NCI-H69 (cell line): ENCODE results near the gene SMOC2.

Source experiments
- DNase-seq: peaks from one replicate; lab custom pipeline; 2025; lab: John Stamatoyannopoulos, UW

SMOC2 gene

GRCh38 chr6:168624948-168625347 lies 184.0 kb downstream of the SMOC2 start:
- no peak for DNase-seq

DNA sequence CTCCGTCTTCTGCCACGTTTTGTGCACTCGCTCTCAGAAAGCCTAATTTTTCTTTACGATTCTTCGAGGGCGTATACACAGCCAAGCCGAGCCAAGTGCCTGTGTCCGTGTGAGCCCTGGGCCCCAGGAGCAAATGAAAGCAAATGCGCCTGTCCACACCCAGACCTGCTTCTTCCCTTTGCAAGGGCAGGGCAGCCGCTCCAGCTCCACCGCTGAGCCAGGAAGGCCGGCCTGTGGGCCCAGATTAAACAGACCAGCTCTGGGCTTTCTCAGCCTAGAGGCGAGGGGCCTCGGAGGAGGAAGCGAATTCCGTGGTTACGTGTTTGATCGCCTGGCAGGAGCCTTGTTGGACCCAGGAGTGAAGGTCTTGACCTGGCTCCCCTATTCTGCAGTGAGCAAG lies 184.6 kb downstream of the SMOC2 start:
- DNase-seq = no peak

- no peak for DNase-seq
These were observed 185.1 kb downstream of the SMOC2 start for GRCh38 chr6:168626046-168626602.

DNA sequence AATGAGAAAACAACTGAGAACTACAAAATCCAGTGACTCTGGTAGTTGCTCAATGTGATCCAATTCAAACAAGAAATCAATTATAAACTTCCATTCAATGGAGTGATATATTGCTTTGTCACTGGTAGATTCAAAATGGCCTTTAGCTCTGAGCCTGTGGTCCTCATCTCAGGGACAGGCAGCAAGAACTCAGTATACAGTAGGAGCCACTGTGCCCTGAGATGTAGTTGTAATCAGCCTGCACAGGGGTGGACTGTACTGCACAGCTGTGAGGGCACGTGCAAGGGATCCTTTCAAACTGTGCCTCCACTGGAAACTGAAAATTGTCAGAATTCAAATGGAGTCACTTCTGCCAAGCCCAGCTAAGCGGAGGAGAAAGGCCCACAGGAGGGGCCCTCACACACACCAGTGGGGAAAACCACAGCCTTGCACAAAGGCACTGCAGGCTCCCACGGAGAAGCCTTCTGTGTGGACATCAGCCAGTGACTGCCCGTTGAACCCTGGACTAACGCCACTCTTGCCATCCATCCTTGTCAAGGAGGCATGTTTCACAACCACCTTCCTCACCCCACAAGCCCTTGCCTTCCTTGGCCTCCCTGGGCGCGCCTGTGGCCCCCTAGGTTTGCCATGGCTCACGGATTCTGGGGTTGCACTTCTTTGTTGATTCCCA lies 186.7 kb downstream of the SMOC2 start:
- no peak for DNase-seq

GRCh38 chr6:168628176-168628553 lies 187.2 kb downstream of the SMOC2 start:
- DNase-seq = no peak

DNA sequence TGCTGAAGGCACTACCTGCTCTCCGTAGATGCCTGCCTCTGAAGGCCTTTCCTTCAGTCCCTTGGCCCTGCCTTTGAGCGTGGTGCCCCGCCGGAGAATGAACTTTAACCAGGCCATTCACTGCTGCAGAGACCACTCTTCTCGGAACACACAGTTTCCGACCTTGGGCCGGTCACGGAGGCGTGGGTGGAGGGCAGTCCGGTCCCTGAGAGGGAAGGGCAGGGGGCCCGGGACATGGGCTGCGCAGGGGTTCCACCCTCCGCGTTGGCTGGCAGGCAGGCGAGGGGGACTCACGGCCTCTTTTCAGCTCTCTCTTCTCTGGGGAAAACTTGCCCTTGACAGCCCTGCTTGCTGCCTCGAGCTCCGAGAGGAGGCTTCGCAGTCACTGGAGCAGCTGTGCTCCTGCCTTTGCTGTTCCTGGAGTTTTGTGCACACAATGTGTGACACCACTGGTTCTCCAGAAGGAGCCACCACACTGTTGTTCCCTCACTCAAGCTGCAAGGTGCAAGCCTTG lies 187.8 kb downstream of the SMOC2 start:
- DNase-seq = no peak

DNA sequence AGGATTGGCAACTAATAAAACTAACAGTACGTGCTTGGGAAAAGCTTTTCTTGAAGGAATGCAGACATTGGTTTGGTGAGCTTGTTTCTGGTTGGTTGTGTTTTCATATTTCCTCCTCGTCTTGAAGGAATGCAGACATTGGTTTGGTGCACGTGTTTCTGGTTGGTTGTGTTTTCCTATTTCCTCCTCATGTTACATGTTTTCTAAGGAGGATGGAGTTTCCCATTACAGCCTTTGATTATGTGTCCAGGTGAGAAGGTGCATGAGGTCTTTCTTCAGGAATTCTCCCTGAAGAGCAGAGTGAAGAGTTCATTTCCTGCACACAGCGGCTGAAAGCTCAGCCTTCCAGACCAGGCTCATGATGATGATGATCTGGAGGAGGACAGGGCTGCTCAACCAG lies 190.6 kb downstream of the SMOC2 start:
- DNase-seq = no peak

- DNase-seq = peak; percentile 92
These were observed 191.7 kb downstream of the SMOC2 start for GRCh38 chr6:168632694-168633093.

- DNase-seq = no peak
These were observed 193.8 kb downstream of the SMOC2 start for GRCh38 chr6:168634541-168635328.

- DNase-seq = peak; percentile 35
These were observed 195.4 kb downstream of the SMOC2 start for GRCh38 chr6:168636147-168637004.

- no peak for DNase-seq
These were observed 196.8 kb downstream of the SMOC2 start for GRCh38 chr6:168637834-168638233.

DNA sequence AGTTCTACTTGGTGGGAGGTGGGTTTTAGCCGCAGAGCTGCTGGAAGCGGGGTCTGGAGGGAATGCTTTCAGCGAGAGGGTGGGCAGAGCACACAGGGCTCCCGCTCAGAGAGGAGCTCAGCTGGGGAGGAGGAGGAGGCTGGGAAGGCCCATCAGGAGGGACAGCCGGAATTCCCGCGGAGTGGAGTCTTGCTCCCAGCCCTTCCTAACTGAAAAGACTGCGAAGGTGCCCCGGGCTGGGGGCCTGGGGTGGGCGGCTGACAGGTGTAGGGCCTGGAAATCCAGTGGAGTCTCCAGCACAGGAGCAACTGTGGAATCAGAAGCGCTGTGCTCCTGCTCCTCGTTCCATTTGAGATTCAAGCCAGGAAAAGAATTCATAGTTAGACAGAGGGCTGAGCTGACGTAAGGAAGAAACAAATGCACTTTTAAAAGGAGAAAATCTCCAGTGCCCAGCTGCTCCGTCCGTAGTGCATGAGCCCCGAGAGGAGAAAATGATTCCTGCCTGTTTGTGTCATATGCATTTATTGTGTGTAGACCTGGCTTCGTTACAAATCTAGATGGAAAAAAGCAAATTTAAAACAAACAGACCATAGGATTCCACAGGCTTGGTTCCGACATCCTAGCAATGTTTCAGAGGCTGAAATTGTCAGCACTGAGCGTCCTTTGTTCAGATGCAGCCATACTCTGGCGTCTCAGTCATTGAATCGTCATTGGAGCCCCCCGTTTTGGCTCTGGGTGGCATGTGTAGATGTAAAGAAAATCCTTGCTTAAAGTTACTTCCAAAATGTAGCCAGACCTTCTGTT lies 197.7 kb downstream of the SMOC2 start:
- no peak for DNase-seq

GRCh38 chr6:168640181-168640580 lies 199.2 kb downstream of the SMOC2 start:
- DNase-seq = no peak

- DNase-seq = no peak
These were observed 199.8 kb downstream of the SMOC2 start for GRCh38 chr6:168640768-168641167.

DNA sequence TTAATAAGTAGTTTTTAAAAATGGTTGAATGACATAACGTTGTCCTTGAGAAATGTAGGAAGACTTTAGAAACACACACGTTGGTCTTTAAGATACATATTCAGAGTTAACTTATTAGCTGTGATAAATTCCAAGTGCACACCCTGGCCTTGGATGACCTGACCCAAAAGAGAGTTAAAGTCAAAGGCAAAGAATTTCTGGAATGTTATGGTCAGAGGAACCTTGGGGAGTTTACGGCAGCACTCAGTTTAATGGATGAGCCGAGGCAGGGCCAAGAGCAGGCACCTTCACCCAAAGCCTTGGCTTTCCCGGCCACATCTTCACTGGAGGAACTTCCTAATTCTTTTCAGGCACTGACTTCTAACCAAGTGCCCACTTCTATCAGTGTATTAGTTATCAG lies 200.5 kb downstream of the SMOC2 start:
- DNase-seq = no peak

DNA sequence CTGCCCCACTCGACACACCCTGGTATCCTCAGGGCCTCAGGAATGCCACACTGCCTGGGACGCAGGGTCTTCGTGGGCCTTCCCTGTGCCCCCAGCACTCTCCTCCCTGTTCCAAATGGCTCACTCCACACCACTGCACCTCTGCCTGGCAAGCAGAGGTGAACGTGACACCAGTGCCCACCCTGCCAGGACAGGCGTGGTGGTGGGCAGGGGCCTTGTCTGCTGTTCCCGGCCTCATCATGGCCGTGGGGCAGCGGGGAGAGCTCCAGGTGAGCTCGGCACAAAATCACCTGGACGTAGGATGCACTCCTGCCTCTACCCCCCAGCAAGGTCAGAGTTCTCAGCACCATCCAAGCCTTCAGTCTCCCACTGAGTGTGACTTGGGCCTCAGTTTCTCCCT lies 202.4 kb downstream of the SMOC2 start:
- no peak for DNase-seq

DNA sequence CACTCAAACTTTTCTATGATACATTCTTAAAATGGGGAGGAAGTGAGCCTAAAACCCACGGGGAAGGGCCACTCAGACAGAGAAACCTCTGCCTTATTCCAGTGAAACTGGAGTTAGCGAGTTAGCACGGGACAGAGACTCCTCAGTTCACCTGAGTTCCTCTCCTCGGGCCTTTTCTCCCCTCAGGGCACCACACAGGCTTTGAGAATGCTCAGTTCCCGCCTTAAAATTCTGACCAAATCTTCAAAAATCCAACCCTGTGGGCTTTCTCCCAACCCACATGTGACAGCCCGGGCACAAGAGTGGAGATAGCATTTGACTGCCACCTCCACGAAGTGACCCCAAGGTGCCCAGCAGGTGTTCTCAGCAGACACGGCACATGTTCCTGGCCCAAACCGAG lies 204.3 kb downstream of the SMOC2 start:
- no peak for DNase-seq

DNA sequence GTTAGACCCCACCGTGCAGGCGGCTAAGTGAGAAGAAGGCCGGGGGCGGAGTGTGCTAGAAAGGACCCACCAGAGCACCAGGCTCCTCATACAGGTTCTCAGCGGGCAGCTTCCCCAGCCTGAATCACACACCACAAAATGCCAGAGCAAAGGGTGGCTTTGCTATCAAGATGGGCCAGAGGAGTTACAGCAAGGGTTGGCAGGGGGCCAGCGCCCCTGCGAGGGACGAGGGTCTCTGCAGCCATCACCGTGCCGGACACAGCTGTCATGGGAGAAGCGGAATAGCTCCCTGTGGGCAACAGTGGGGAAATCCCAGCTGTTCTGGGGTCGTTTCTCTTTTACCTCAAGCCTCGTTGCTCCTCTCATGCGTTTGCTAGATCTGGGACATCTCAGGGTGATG lies 206.3 kb downstream of the SMOC2 start:
- DNase-seq = no peak

DNA sequence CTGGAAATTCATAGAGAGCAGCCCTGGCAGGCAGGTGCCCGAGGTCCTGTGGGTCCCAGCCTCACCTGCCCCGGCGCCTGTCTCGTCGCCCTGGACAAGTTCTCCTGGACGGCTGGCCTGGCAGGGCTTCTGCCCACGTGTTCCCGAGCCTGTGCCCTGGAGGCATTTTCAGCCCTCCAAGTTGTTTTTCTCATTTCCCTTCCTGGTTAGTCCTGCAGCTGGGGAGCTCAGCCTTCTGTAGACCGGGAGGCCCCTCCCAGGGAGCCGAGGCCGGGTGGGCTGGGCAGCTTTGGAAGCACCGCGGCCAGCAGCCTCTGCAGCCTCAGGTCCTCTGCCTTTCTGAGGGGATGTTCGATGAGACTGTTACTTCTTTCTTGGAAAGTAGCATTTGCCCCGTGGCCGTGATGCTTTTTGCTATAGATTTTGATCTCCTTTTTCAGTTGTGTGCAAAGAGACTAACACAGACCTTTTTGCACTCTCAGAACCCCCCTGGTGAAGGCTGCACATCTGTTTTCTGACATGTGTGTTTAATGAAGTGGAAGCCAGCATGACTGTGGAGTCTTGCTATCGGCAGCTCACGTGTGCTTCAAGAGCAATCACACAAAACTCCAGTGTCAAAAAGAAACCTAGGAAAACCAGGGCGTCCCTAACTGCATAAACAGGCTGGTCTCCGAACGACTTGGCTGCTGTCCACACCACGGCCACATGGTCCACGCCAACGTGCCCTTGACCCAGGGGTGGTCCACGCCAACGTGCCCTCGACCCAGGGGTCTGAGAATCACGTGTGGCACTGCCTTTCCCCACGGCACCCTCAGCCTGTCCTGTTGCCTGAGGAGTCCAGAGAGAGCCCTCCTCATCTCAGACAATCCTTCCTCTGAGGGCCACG lies 207.5 kb downstream of the SMOC2 start:
- DNase-seq = peak; percentile 89

- DNase-seq = peak; percentile 71
These were observed 208.2 kb downstream of the SMOC2 start for GRCh38 chr6:168649209-168649608.
